K562 (cell line): ENCODE measurements around the gene PARD6B. TPM values are rescaled to one million over a fixed set of nuclear protein-coding genes. Genes with fewer than 3 reads are reported as not detected.
A peak's percentile ranks its signal among the peaks of the same experiment; 100 is the strongest.

Source experiments
- ATF1 ChIP-seq, 2 experiments: fragments of 450-650 bp in 1 of 2; IDR thresholded peaks; 2 replicates each; pipeline ENCODE4 v1.6.1; 2016; ENCODE audit warnings: missing compliant biosample characterization in 1 of 2, missing genetic modification characterization in 1 of 2
- CTCF ChIP-seq, 3 experiments: IDR thresholded peaks in 2 of 3; conservative IDR thresholded peaks in 1 of 3; 2 replicates each; pipeline ENCODE4 v1.5.1; 2011 to 2012; ENCODE audit warnings: low read length in 3 of 3, mild to moderate bottlenecking in 3 of 3, control low read depth in 2 of 3, improper control_type of control experiment in 1 of 3, inconsistent platforms in 1 of 3, low read depth in 1 of 3, mixed read lengths in 1 of 3, moderate library complexity in 1 of 3; ENCODE audit not compliant: insufficient read depth in 2 of 3
- GABPA ChIP-seq: fragments of 200-800 bp; sonication (Bioruptor generic); conservative IDR thresholded peaks from 2 replicates; pipeline ENCODE4 v1.6.1; 2016; ENCODE audit warnings: low read depth, missing genetic modification characterization, missing compliant biosample characterization
- GABPB1 ChIP-seq: sonication (generic); formaldehyde crosslinking; IDR thresholded peaks from 2 replicates; pipeline ENCODE4 v1.8.0; 2022; ENCODE audit warnings: mild to moderate bottlenecking, missing genetic modification reagents
- GATAD2A ChIP-seq: fragments of 450-650 bp; IDR thresholded peaks from 2 replicates; pipeline ENCODE4 v1.6.1; 2017
- HNRNPL ChIP-seq: fragments of 200-400 bp; formaldehyde crosslinking; IDR thresholded peaks from 2 replicates; pipeline ENCODE4 v1.6.1; 2017; ENCODE audit warnings: low read depth, mild to moderate bottlenecking, low read length
- MTA3 ChIP-seq: fragments of 450-650 bp; formaldehyde crosslinking; IDR thresholded peaks from 2 replicates; pipeline ENCODE4 v1.6.1; 2017; ENCODE audit warnings: mild to moderate bottlenecking, borderline replicate concordance
- SLC30A9 ChIP-seq: fragments of 250-450 bp; sonication (Bioruptor Pico); IDR thresholded peaks from 2 replicates; pipeline ENCODE4 v1.8.0; 2022; ENCODE audit warnings: mild to moderate bottlenecking, moderate library complexity
- SRSF7 ChIP-seq: fragments of 200-400 bp; formaldehyde crosslinking; optimal IDR thresholded peaks from 2 replicates; pipeline ENCODE3; 2017; ENCODE audit warnings: mild to moderate bottlenecking, low read depth, low read length
- TRIM28 ChIP-seq: fragments of 450-650 bp; IDR thresholded peaks from 2 replicates; pipeline ENCODE4 v1.6.1; 2017
- U2AF1 ChIP-seq: fragments of 200-400 bp; formaldehyde crosslinking; optimal IDR thresholded peaks from 2 replicates; pipeline ENCODE3; 2017; ENCODE audit warnings: mild to moderate bottlenecking, low read depth, low read length, moderate library complexity
- ZBTB2 ChIP-seq: fragments of 450-650 bp; IDR thresholded peaks from 2 replicates; pipeline ENCODE4 v1.6.1; 2016; ENCODE audit warnings: antibody characterized with exemption
- polyA plus RNA-seq, 8 experiments: library from polyadenylated mRNA; depleted of rRNA in 4 of 8; stranded (reverse) in 5 of 8; unstranded in 3 of 8; fragments of >200 nt; fragmentation: Nextera tagmentation in 2 of 8; fragmentation: Illumina TruSeq in 1 of 8; extraction: Ambion mirVana in 2 of 8; extraction: Trizol in 1 of 8; gene quantifications; 2 replicates each; pipeline versions ENCODE4 v1.2.1 to v1.2.3, GENCODE V29; 2011 to 2014; ENCODE audit warnings: inconsistent platforms in 1 of 8, missing spikeins in 1 of 8
- total RNA-seq, 7 experiments: library from RNA; depleted of rRNA in 6 of 7; stranded (reverse); fragments of >200 nt in 6 of 7; fragmentation: Illumina TruSeq in 2 of 7; extraction: Trizol in 2 of 7; gene quantifications; 2 replicates each; pipeline versions ENCODE4 v1.2.1 to v1.2.3, GENCODE V29; 2011 to 2021; ENCODE audit warnings: low replicate concordance in 1 of 7
- TF ChIP-seq, protein P1 (sequence below): fragments of 250-450 bp; sonication (Bioruptor Pico); IDR thresholded peaks from 2 replicates; pipeline ENCODE4 v1.4.0; 2020
- TF ChIP-seq, protein P2 (sequence below): fragments of 250-450 bp; sonication (Bioruptor Pico); IDR thresholded peaks from 2 replicates; pipeline ENCODE4 v1.5.0; 2020; ENCODE audit warnings: mild to moderate bottlenecking

The PARD6B gene
- total and polyA plus RNA-seq, 9 of the 15 experiments (the other 6 are each of a cell fraction or from before 2014, with no cell fraction given), result 1.7 to 12.3 (median 5.5) TPM

- TF ChIP-seq, protein P1, sequence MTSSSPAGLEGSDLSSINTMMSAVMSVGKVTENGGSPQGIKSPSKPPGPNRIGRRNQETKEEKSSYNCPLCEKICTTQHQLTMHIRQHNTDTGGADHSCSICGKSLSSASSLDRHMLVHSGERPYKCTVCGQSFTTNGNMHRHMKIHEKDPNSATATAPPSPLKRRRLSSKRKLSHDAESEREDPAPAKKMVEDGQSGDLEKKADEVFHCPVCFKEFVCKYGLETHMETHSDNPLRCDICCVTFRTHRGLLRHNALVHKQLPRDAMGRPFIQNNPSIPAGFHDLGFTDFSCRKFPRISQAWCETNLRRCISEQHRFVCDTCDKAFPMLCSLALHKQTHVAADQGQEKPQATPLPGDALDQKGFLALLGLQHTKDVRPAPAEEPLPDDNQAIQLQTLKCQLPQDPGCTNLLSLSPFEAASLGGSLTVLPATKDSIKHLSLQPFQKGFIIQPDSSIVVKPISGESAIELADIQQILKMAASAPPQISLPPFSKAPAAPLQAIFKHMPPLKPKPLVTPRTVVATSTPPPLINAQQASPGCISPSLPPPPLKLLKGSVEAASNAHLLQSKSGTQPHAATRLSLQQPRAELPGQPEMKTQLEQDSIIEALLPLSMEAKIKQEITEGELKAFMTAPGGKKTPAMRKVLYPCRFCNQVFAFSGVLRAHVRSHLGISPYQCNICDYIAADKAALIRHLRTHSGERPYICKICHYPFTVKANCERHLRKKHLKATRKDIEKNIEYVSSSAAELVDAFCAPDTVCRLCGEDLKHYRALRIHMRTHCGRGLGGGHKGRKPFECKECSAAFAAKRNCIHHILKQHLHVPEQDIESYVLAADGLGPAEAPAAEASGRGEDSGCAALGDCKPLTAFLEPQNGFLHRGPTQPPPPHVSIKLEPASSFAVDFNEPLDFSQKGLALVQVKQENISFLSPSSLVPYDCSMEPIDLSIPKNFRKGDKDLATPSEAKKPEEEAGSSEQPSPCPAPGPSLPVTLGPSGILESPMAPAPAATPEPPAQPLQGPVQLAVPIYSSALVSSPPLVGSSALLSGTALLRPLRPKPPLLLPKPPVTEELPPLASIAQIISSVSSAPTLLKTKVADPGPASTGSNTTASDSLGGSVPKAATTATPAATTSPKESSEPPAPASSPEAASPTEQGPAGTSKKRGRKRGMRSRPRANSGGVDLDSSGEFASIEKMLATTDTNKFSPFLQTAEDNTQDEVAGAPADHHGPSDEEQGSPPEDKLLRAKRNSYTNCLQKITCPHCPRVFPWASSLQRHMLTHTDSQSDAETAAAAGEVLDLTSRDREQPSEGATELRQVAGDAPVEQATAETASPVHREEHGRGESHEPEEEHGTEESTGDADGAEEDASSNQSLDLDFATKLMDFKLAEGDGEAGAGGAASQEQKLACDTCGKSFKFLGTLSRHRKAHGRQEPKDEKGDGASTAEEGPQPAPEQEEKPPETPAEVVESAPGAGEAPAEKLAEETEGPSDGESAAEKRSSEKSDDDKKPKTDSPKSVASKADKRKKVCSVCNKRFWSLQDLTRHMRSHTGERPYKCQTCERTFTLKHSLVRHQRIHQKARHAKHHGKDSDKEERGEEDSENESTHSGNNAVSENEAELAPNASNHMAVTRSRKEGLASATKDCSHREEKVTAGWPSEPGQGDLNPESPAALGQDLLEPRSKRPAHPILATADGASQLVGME (CRISPR knock-in tag), result peak; percentile 84; the same call in 1 of the 2 replicates
- peak; percentile 73; the same call in 1 of the 2 replicates for TF ChIP-seq GABPB1
- TF ChIP-seq ZBTB2, result peak; percentile 95
- no peak for TF ChIP-seq SRSF7
- no peak for TF ChIP-seq ATF1 (CRISPR knock-in tag; IDR thresholded peaks at IDR 0.05)
- TF ChIP-seq ATF1 (tag; IDR thresholded peaks at IDR 0.05), result peak; percentile 84
- peak; percentile 92 for TF ChIP-seq GABPA (tag)
- no peak; the same call in 1 of the 2 replicates for TF ChIP-seq TRIM28
- TF ChIP-seq CTCF (IDR thresholded peaks at IDR 0.05 in 2 of 3, conservative IDR thresholded peaks at IDR 0.05 in 1 of 3; ENCODE audit: insufficient read depth in 2 of 3, low read depth in 1 of 3, low read length in 3 of 3), result no peak
- TF ChIP-seq, protein P2, sequence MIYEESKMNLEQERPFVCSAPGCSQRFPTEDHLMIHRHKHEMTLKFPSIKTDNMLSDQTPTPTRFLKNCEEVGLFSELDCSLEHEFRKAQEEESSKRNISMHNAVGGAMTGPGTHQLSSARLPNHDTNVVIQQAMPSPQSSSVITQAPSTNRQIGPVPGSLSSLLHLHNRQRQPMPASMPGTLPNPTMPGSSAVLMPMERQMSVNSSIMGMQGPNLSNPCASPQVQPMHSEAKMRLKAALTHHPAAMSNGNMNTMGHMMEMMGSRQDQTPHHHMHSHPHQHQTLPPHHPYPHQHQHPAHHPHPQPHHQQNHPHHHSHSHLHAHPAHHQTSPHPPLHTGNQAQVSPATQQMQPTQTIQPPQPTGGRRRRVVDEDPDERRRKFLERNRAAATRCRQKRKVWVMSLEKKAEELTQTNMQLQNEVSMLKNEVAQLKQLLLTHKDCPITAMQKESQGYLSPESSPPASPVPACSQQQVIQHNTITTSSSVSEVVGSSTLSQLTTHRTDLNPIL (CRISPR knock-in tag), result no peak
- peak; percentile 40; the same call in 1 of the 2 replicates for TF ChIP-seq GATAD2A
- TF ChIP-seq SLC30A9 (CRISPR knock-in tag), result no peak
- peak; percentile 80 for TF ChIP-seq MTA3
- peak; percentile 64; the same call in 1 of the 2 replicates for TF ChIP-seq HNRNPL
- TF ChIP-seq U2AF1, result peak; percentile 56
These were observed at the start of gene PARD6B (continued) for GRCh38 chr20:50731055-50731929.
